Upper lobe of left lung (tissue), 6 donors: Measurements from ENCODE around the gene ADAM17. TPM values are rescaled to one million over a fixed set of nuclear protein-coding genes. Genes with fewer than 3 reads are reported as not detected.
A peak's percentile ranks its signal among the peaks of the same experiment; 100 is the strongest.

Source experiments
- ATAC-seq, 2 donors: fragments of 200-7000 bp; cut with Tn5 transposase; one replicate each; pipeline ENCODE4 v1.9.1; 2022; ENCODE audit warnings: mild to moderate bottlenecking in 2 of 2, moderate library complexity in 2 of 2; ENCODE audit not compliant: low FRiP score in 2 of 2
- DNase-seq, 2 donors: peaks; one replicate each; pipeline ENCODE4 v3.0.0-alpha.2; 2019 to 2020
- H3K27ac ChIP-seq, 4 donors: fragments of 200-600 bp; sonication (generic); one replicate each; pipeline ENCODE4 v1.5.1; 2016 to 2019
- H3K27me3 ChIP-seq, 4 donors: fragments of 200-600 bp; sonication (generic); one replicate each; pipeline ENCODE4 v1.5.1; 2017 to 2019
- H3K36me3 ChIP-seq, 4 donors: fragments of 200-600 bp; sonication (generic); one replicate each; pipeline ENCODE4 v1.5.1; 2016 to 2019
- H3K4me1 ChIP-seq, 4 donors: fragments of 200-600 bp; sonication (generic); one replicate each; pipeline ENCODE4 v1.5.1; 2018 to 2019
- H3K4me3 ChIP-seq, 4 donors: fragments of 200-600 bp; sonication (generic); one replicate each; pipeline ENCODE4 v1.5.1; 2017 to 2019; ENCODE audit warnings: mild to moderate bottlenecking in 2 of 4, moderate library complexity in 1 of 4
- H3K9me3 ChIP-seq, 4 donors: fragments of 200-600 bp; sonication (generic); one replicate each; pipeline ENCODE4 v1.5.1; 2018 to 2019
- CTCF ChIP-seq, 6 experiments: fragments of 450-650 bp in 4 of 6; fragments of 200-600 bp in 2 of 6; sonication (generic) in 2 of 6; IDR thresholded peaks; one replicate each; pipeline ENCODE4 v1.5.1; 2016 to 2019; ENCODE audit warnings: antibody characterized with exemption in 6 of 6
- EP300 ChIP-seq, 4 donors: sonication (generic); formaldehyde crosslinking; IDR thresholded peaks; one replicate each; pipeline ENCODE4 v1.5.1; 2017; ENCODE audit warnings: antibody characterized with exemption in 4 of 4, control low read depth in 2 of 4
- POLR2A ChIP-seq, 4 donors: fragments of 450-650 bp; IDR thresholded peaks; one replicate each; pipeline ENCODE4 v1.5.1; 2016 to 2017; ENCODE audit warnings: antibody characterized with exemption in 4 of 4, mild to moderate bottlenecking in 2 of 4
- POLR2AphosphoS5 ChIP-seq, 2 donors: sonication (generic); formaldehyde crosslinking; IDR thresholded peaks; one replicate each; pipeline ENCODE4 v1.5.1; 2017; ENCODE audit warnings: antibody characterized with exemption in 2 of 2
- WGBS, 2 donors: methylation state at CpG; one replicate each; pipeline ENCODE4 v1.1.5; 2017 to 2018; 5-methylcytosine and 5-hydroxymethylcytosine counted together
- total RNA-seq, 6 donors: library from RNA; depleted of rRNA in 4 of 6; stranded (reverse); fragments of >200 nt in 4 of 6; gene quantifications; one replicate each; pipeline versions ENCODE4 v1.1.0 to v1.2.1, GENCODE V29; 2016 to 2021
- donor health status: DM: no; HTN: no; CAD: no; lungs with moderate emphysema.
- donor health status: DM: no; HTN: yes; CAD: no; lungs with severe emphysema.

ADAM17 gene
- total RNA-seq, 6 donors from 2014 or later, result 59.7 to 71.0 (median 66.3) TPM

- DNase-seq, result peak in 1 of 2 donors; percentile 64
- H3K27me3 ChIP-seq, result no peaks in the 10 kb centered on the region
- peak overlapping the region in 3 of 4 donors; percentile 5 to 44 (median 18) for H3K27ac ChIP-seq
- H3K36me3 ChIP-seq, result no peaks in the 10 kb centered on the region
- H3K4me1 ChIP-seq, result peaks cover 11 to 20% (median 15%) of the 10 kb centered on the region in 4 donors
- no peak overlapping the region for H3K4me3 ChIP-seq
- peak in 1 of 4 donors; percentile 66 for TF ChIP-seq EP300 (IDR thresholded peaks at IDR 0.05)
- TF ChIP-seq POLR2A (IDR thresholded peaks at IDR 0.05), result peak in 1 of 4 donors; percentile 18
- TF ChIP-seq CTCF (IDR thresholded peaks at IDR 0.05), result no peak
- TF ChIP-seq POLR2AphosphoS5 (IDR thresholded peaks at IDR 0.05), result peak; percentile 33 to 50
- 47 to 67% methylated on average over 1 of the region's 1 CpG for WGBS, 2 donors
- ATAC-seq, result no peak
- H3K9me3 ChIP-seq, result no peaks in the 10 kb centered on the region
These were observed 3.3 kb upstream of the ADAM17 start for GRCh38 chr2:9558948-9559381.

GRCh38 chr2:9556121-9556743, 602 bp upstream of the ADAM17 start:
- ATAC-seq, result peak in 1 of 2 donors; percentile 78
- no peaks in the 10 kb centered on the region for H3K36me3 ChIP-seq
- no peaks in the 10 kb centered on the region for H3K27me3 ChIP-seq
- no peaks in the 10 kb centered on the region for H3K9me3 ChIP-seq
- TF ChIP-seq POLR2AphosphoS5 (IDR thresholded peaks at IDR 0.05), result no peak
- TF ChIP-seq CTCF (IDR thresholded peaks at IDR 0.05), result no peak
- TF ChIP-seq POLR2A (IDR thresholded peaks at IDR 0.05), result no peak
- WGBS, 2 donors, result 0% methylated on average over 6 to 13 of the region's 32 CpGs
- no peak for DNase-seq
- H3K27ac ChIP-seq, result peak overlapping the region; percentile 97 to 98 (median 98)
- H3K4me1 ChIP-seq, result peaks cover 38 to 47% (median 41%) of the 10 kb centered on the region in 4 donors
- H3K4me3 ChIP-seq, result peak overlapping the region; percentile 35 to 93 (median 88)

GRCh38 chr2:9554921-9555296, 721 bp downstream of the ADAM17 start:
- peak; percentile 57 to 60 for ATAC-seq
- no peaks in the 10 kb centered on the region for H3K9me3 ChIP-seq
- peak in 1 of 2 donors; percentile 78 for DNase-seq
- TF ChIP-seq POLR2A (IDR thresholded peaks at IDR 0.05) (peak in 1 of 4 donors; percentile 52), EP300 (IDR thresholded peaks at IDR 0.05) (peak in 1 of 4 donors; percentile 29), POLR2AphosphoS5 (IDR thresholded peaks at IDR 0.05) (peak; percentile 42 to 65), CTCF (IDR thresholded peaks at IDR 0.05) (no peak)
- peak overlapping the region; percentile 97 to 98 (median 98) for H3K27ac ChIP-seq
- peaks cover 46 to 55% (median 53%) of the 10 kb centered on the region in 4 donors for H3K4me1 ChIP-seq
- H3K36me3 ChIP-seq, result no peaks in the 10 kb centered on the region
- WGBS, 2 donors, result 0% methylated on average over 9 of the region's 9 CpGs
- no peaks in the 10 kb centered on the region for H3K27me3 ChIP-seq
- peak overlapping the region; percentile 80 to 93 (median 88) for H3K4me3 ChIP-seq

- peak overlapping the region; percentile 97 to 98 (median 98) for H3K27ac ChIP-seq
- DNase-seq, result no peak
- H3K4me1 ChIP-seq, result peaks cover 65 to 77% (median 69%) of the 10 kb centered on the region in 4 donors
- ATAC-seq, result peak in 1 of 2 donors; percentile 25
- H3K4me3 ChIP-seq, result peak overlapping the region in 1 of 4 donors; percentile 11
- H3K36me3 ChIP-seq, result no peaks in the 10 kb centered on the region
- H3K27me3 ChIP-seq, result no peaks in the 10 kb centered on the region
- no peak for TF ChIP-seq CTCF (IDR thresholded peaks at IDR 0.05)
- TF ChIP-seq EP300 (IDR thresholded peaks at IDR 0.05), result peak in 3 of 4 donors; percentile 23 to 97 (median 78)
- TF ChIP-seq POLR2AphosphoS5 (IDR thresholded peaks at IDR 0.05), result peak in 1 of 2 donors; percentile 86
- no peak for TF ChIP-seq POLR2A (IDR thresholded peaks at IDR 0.05)
- WGBS, 2 donors, result 31 to 34% methylated on average over 2 of the region's 2 CpGs
- H3K9me3 ChIP-seq, result no peaks in the 10 kb centered on the region
These were observed 3.1 kb downstream of the ADAM17 start for GRCh38 chr2:9552219-9553178.
